HG03060 (cell line): Measurements from ENCODE around the gene MEGF10.

Experiments used
- ATAC-seq: cut with Tn5 transposase; IDR thresholded peaks from one replicate; pipeline ENCODE4 v1.9.1; 2021; ENCODE audit warnings: low read depth, moderate number of reproducible peaks; ENCODE audit not compliant: unreplicated experiment

The MEGF10 gene

GRCh38 chr5:127322403-127322802, 31.8 kb downstream of the MEGF10 start:
- ATAC-seq: no peak

DNA sequence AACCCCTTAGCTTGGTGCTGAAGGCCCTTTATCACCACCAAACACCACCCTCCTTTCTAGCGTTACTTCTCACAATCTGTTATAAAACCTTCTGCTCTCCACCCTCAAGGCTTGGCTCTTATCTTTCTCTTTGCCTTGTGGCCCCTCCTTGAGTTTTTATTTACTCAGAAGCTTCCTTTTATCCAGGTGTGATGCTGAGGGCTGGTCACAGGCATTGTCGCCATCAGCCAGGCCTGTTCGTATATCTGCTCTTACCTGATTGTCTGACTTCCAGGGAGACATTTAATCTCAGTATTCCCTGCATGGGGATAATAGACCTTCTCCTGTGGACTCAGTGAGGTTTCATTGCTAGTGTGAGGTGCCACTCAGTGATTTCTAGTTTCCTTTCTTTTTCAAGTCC, 34.2 kb downstream of the MEGF10 start:
- ATAC-seq: no peak

DNA sequence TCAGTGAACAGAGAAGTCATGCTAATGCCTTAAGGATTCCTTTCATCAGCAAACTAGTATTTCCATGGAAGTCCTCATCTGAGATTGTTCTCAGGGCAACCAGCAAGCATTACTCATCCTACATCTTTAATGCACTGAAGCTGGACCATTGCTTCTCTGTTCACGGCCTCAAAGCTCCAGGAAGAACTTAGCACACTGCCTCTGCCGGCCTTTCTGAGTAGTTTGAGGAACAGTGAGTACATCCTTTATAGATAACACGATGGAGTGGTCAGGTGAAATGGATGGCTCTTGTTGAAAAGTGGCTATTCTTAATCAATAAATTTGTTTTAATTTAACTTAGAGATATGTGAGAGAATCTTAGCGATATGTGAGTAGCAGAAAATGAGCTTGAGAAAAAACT, 35.8 kb downstream of the MEGF10 start:
- ATAC-seq: no peak

DNA sequence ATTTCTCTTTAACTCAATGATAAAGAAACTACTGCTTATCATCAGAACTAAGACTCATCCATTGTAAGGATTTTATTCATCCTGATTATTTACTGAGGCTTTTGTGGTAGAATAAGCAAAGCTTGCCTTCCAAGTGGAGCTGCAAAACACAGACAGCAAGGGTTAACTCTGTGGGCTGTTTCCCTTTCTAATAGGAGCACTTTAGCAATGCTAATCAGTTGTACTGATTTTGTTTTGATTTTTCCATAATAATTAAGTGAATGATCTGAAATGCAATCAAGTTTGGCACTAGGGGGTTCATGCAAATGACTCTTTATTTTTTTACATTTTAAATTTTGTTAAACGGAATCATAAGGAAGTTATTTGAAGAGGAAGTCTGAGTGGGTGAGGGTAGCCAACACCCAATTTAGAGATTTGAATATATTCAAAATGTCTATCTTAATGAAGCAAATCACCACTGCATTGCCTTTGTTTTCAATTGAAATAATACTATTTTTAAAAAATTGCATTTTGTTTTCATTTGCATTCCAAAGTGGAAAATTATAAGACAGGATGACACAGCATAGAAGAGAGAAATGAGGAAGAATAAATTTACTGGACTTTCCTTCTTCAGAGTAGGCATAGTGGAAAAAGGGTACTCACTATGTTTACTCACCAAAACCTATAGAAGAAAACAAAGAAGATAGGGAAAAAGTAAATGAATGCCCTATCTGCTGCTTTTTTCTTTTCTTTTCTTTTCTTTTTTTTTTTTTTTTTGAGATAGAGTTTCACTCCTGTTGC, 36.6 kb downstream of the MEGF10 start:
- no peak for ATAC-seq

DNA sequence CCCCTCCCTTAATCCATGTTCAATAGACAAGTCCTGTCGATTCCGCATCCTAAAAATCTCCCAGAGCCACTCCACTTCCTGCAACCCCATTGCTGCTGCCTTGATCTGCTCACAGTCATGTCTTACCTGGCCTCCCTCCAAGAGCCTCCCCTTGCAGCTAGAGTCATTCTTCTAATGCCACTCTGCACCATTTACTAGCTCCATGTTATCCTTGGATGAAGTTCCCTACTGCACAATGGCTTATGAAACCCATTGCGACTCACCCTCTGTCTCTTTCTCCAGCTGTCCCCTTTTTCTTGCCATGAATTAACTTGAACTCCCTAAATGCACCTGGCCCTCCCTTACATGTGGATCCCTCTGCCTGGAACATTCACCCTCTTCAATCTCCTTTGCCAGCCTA, 39.5 kb downstream of the MEGF10 start:
- ATAC-seq: no peak

- no peak for ATAC-seq
Observed at GRCh38 chr5:127331890-127332649, 41.5 kb downstream of the MEGF10 start.

DNA sequence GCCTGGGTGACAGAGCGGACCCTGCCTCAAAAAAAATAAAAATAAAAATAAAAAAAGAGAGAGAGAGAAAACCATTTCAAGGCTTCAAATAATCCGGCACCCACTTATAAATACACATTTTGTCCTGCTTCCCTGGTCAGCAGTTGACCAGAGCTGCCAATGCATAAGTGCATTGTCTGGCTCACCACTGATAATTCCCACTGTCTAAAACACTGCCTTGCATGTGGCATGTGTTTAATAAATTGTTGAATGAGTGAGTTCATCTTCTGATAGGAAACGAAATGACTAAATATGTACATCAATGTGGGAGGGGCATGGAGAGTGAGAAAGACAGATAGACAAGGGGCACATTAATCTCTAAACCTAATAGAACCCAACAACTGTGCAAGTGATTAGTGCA, 42.9 kb downstream of the MEGF10 start:
- no peak for ATAC-seq

- ATAC-seq: no peak
Observed at GRCh38 chr5:127335381-127335780, 44.8 kb downstream of the MEGF10 start.

- ATAC-seq: no peak
Observed at GRCh38 chr5:127337876-127338275, 47.3 kb downstream of the MEGF10 start.

GRCh38 chr5:127338501-127338900, 47.9 kb downstream of the MEGF10 start:
- ATAC-seq: no peak

GRCh38 chr5:127340606-127341005, 50.0 kb downstream of the MEGF10 start:
- ATAC-seq: no peak

DNA sequence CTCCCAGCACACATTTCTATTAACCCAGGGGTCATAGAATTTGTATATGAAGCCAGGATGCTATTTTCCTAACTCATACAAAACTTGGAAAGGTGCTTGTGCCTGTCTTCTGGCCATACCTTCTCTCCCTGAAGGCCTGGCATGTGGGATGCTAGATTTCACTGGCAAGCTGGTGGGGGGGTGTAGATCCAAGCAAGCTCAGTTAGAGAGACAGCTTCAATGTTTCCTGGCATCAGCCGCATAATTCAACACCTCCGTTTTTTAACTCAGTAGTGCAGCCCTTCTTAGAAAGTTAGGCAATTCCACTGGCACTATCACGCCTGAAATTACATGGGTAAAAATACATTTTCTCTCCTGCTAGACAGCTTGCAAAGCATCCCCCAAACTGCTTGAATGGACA, 51.8 kb downstream of the MEGF10 start:
- ATAC-seq: no peak

- no peak for ATAC-seq
Observed at GRCh38 chr5:127343313-127343712, 52.7 kb downstream of the MEGF10 start.

GRCh38 chr5:127343866-127344265, 53.3 kb downstream of the MEGF10 start:
- ATAC-seq: no peak

DNA sequence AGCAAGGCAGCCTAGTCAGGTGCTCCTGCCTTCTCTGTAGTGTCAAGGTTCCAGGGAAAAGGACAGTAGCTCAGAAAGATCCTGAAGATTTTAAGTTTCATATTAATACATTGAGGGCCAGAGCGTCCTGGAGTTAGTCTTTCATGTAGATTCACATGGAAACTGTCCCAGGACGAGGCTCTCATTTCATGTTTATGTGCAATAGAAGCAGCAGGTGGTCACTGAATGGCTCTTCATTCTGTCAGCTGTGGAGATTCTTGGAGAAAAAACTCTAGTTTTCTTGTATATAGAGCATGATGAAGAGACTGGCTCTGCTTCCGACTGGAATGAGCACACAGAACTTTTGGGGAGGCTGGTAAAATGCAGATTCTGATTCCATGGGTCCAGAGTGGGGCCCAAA, 54.3 kb downstream of the MEGF10 start:
- no peak for ATAC-seq

- no peak for ATAC-seq
Observed at GRCh38 chr5:127351418-127351817, 60.8 kb downstream of the MEGF10 start.

DNA sequence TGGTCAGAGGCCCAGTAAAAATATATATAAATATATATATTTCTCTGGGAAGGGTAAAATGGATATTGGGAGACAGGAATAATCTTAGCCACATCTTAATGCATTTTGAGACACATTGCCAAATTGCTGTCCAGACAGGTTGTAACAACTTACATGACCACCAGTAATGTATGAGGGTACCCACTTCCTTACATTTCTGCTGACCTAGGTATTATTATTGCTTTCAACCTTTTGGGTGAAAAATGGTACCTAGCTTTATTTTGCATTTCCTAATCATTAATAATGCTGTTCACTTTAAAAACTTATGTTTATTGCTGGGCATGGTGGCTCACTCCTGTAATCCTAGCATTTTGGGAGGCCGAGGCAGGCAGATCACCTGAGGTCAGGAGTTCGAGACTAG, 61.5 kb downstream of the MEGF10 start:
- no peak for ATAC-seq

DNA sequence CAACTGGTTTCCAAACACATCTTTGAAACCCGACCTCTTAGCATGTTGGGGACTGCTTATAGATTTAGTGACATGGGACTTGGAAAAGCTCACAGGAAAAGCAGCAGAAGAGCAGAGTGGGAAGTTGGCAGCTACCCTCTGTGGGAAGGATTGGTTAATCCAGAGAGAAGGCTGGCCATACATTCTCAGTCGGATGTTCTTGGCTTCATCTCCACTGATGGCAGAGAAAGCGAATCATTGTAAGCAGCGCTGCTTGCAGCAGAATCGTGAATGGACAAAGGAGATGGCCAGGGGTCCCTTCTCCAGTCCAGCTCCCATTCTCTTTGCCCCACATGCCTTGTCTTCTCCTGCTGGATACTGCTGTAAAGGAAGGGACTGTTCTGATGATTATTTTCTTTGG, 62.7 kb downstream of the MEGF10 start:
- no peak for ATAC-seq

DNA sequence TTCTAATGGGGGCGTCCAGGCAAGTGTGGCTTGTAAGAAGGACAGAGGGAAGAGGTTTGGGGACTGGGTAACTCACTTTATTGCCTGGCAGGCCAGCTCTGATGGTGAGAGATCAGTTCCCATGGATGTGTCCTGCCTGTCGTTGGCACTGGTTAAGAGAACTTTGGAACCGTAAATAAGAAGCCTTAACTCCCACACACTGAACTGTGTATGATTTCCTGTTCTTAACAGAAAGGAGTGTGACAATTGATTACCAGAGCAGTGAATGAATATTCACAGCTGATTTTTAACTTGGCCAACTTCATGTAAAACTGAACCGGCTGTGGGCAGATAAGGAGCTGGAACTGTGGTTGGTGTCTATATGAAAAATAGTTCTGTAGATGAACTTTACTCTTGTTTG, 63.2 kb downstream of the MEGF10 start:
- ATAC-seq: no peak

- ATAC-seq: no peak
Observed at GRCh38 chr5:127355337-127355736, 64.7 kb downstream of the MEGF10 start.

DNA sequence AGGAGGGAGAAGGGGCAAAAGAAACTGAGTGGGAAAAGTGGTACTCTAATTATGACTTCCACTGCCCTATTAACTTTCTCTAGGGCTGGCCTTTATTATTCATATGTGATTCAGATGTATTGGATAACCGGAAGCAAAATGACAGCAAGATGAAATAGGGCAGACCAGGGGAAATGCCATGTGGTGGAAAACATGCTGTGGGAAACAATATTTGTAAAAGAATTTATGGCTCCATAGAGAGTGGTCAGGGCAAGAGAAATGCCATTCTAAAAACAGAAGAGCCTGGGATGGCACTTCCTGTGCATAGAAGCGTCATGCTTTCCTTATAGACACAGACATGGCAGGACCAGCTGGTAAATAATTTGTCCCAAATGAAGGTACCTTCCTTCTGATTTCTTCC, 67.7 kb downstream of the MEGF10 start:
- no peak for ATAC-seq

DNA sequence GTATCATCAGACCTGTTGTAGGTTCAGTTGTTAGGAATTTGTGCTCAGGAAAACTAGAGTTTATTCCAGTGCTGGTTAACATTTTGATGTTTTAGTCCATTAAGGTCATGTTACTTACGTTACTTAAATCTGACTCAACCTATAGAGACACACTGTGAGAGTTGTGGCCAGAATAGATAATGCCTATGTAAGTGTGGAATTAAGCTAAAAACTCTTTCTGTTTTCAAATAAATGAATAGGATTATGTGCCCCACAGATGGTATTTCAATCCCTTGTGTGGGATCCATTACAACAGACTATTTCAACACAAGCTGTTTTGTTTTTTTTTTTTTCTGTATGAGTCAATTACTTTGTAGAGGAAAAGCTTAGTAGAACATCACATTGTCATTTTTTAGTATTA, 68.1 kb downstream of the MEGF10 start:
- no peak for ATAC-seq
